Measurements from ENCODE around the gene RGL3.
A peak's percentile ranks its signal among the peaks of the same experiment; 100 is the strongest.
"Not testable (repeated sequence)": the region's sequence is repeated elsewhere in the genome, so short reads cannot be mapped to it uniquely, and the experiment has no call there.

The RGL3 gene, protein sequence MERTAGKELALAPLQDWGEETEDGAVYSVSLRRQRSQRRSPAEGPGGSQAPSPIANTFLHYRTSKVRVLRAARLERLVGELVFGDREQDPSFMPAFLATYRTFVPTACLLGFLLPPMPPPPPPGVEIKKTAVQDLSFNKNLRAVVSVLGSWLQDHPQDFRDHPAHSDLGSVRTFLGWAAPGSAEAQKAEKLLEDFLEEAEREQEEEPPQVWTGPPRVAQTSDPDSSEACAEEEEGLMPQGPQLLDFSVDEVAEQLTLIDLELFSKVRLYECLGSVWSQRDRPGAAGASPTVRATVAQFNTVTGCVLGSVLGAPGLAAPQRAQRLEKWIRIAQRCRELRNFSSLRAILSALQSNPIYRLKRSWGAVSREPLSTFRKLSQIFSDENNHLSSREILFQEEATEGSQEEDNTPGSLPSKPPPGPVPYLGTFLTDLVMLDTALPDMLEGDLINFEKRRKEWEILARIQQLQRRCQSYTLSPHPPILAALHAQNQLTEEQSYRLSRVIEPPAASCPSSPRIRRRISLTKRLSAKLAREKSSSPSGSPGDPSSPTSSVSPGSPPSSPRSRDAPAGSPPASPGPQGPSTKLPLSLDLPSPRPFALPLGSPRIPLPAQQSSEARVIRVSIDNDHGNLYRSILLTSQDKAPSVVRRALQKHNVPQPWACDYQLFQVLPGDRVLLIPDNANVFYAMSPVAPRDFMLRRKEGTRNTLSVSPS

DNA sequence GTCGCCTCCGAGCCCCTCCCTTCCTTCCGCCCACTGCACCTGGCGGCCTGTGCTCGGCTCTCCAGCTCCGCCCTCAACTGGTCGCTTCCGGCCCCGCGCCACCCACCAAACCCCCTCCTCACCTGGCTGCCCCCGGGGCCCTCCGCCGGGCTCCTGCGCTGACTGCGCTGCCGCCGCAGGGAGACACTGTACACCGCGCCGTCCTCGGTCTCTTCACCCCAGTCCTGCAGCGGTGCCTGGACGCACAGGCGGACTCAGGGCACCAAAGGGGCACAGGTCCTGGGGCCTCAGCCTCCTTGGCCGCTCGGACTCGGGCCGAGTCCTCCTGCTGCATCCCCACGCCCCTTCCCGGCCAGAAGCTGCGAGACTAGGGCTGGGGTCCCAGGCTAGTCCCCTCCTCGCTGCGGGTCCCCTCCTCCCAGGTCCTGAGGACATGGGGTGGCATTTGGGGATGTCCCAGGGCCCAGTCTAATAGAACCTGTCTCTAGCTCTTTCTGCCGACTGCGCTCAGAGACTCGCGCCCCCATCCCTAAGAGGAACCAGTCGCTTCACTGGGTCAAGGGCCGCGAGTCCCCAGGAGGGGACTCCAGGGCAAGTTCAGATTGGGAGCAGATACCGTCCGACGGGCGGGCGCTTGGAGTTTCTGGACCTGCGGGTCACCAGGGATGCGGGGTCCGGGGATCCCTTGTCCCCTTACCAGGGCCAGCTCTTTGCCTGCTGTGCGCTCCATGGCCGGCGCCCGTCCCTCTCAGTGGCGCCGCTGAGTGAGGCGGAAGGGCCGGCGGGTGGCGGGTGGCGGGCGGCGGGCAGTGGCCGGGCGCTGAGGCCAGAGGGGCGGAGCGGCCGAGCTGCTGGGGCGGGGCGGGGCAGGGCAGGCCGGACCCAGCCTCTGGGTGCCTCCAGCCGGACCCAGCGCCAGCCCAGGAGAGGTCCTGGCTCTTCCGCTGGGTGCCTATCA lies at the start of gene RGL3:
TSS of gene RGL3 (minus strand) at position 766 of the 958 bp plus-strand sequence. CDS start at position 730, 36 bp downstream.
- DNase-seq (ENCODE audit: low spot score), result no peak

DNA sequence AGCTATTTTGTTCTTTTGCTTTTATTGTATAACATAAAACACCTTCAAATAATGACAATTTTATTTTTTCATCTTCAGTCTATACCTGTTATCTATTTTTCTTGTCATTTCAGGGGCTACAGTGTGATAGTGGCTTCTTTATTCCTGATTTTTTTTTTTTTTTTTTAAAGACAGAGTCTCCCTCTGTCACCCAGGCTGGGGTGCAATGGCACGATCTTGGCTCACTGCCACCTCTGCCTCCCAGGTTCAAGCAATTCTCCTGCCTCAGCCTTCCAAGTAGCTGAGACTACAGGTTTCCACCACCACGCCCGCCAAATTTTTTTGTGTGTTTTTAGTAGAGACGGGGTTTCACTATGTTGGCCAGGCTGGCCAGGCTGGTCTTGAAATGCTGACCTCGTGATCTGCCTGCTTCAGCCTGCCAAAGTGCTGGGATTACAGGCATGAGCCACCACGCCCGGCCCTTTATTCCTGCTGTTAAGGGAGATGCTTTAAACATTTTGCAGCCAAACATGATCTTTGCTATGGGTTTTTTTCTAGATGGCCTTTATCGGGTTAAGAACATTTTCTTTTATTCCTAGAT lies 49.2 kb upstream of the RGL3 start:
- DNase-seq (ENCODE audit: low spot score), result not testable (repeated sequence)

DNA sequence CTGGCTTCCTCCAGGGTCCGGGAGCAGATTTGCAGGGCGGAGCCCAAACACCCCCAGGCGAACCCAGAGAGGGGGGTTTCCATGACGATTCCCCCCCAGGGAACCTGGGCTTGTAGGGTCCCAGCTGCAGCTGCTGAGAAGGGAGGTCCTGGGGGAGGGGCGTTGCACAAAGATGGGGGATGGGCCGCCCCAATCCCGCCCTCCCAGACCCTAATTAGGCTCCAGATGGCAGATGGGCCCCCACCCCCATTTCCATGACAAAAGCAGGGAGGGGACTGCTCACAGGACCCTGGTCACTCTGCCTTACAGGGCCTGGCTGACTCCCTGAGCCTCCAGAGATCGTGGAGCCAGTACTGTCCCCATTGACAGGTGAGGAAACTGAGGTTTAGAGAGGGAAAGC lies 46.5 kb upstream of the RGL3 start:
- DNase-seq (ENCODE audit: low spot score), result no peak

GRCh38 chr19:11464333-11465265 lies 45.5 kb upstream of the RGL3 start:
- DNase-seq (ENCODE audit: low spot score), result no peak

- no peak for DNase-seq (ENCODE audit: low spot score)
Measured at GRCh38 chr19:11463391-11463790, 44.3 kb upstream of the RGL3 start.

DNA sequence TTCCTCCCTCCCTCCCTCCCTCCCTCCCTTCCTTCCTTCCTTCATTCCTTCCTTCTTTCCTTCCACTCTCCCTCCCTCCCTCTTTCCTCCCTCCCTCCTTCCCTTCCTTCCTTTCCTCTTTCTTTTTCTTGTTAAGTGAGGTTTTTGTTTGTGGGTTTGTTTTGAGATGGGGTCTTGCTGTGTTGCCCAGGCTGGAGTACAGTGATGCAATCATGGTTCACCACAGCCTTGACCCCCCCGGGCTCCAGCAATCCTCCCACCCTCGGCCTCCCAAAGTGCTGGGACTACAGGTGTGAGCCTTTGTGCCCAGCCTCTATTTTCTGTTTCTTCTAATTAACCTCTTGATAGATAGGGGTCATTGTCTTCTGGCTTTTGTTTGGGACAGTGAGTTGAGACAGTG lies 42.3 kb upstream of the RGL3 start:
- no peak for DNase-seq (ENCODE audit: low spot score)

- DNase-seq (ENCODE audit: low spot score), result no peak
Measured at GRCh38 chr19:11460207-11460606, 41.1 kb upstream of the RGL3 start.

DNA sequence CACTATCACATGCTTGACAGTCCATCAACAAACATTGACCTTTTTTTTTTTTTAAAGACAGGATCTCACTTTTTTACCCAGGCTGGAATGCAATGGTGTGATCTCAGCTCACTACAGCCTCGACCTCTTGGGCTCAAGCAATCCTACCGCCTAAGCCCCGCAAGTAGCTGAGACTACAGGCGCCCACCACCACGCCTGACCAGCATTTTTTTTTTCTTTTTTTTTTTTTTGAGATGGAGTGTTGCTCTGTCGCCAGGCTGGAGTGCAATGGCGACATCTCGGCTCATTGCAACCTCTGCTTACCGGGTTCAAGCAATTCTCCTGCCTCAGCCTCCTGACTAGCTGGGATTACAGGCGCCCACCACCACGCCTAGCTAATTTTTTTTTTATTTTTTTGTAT lies 39.8 kb upstream of the RGL3 start:
- DNase-seq (ENCODE audit: low spot score), result not testable (repeated sequence)

DNA sequence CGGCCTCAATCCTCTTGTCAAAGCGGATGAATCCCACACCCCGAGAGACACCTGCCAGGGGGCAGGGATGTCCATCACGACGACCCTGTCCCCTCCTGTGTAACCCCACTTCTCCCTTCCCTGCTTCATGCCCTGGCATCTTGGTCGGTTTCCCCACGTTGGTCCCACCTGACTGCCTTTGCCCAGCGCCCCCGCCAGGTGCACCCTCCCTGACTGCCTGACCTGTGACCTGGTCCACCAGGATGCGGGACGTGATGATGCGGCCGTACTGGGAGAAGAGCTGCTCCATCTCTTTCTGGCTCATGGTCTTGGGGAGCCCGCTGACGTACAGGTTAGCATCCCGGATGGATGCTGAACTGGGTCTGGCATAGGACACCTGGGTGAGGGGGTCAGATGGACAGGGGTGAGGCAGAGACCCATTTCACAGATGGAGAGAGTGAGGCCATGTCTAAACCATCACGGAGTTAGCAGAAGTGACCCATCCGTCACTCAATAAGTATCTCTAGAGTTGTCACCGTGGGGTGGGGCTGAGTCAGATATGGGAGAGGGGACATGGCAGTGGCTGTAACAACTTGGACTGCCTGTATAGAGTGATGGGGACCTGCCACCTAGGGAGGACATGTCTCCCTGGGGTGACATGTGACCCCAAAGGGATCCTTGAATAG lies 39.3 kb upstream of the RGL3 start:
- no peak for DNase-seq (ENCODE audit: low spot score)

- no peak for DNase-seq (ENCODE audit: low spot score)
Measured at GRCh38 chr19:11457831-11458230, 38.7 kb upstream of the RGL3 start.

GRCh38 chr19:11457115-11457514 lies 38.0 kb upstream of the RGL3 start:
- DNase-seq (ENCODE audit: low spot score), result peak; percentile 95

DNA sequence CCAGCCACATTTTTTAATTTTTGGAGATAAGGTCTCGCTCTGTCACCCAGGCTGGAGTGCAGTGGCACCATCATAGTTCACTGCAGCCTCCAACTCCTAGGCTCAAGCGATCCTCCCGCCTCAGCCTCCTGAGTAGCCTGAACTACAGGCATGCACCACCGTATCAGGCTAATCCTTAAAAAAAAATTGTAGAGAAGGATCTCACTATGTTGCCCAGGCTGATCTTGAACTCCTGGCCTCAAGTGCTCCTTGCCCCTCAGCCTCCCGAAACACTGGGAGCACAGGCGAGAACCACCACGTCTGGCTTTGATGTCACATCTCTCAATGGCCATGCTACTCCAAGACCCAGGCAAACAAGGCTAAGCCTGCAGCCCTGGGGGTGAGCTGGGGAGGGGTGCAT lies 37.5 kb upstream of the RGL3 start:
- no peak for DNase-seq (ENCODE audit: low spot score)

DNA sequence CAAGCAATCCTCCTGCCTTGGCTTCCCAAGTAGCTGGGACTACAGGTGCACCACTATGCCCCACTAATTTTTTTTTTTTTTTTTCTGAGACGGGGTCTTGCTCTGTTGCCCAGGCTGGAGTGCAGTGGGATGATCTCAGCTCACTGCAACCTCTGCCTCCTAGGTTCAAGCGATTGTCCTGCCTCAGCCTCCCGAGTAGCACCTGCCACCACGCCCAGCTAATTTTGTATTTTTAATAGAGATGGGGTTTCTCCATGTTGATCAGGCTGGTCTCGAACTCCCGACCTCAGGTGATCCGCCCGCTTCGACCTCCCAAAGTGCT lies 36.1 kb upstream of the RGL3 start:
- not testable (repeated sequence) for DNase-seq (ENCODE audit: low spot score)

DNA sequence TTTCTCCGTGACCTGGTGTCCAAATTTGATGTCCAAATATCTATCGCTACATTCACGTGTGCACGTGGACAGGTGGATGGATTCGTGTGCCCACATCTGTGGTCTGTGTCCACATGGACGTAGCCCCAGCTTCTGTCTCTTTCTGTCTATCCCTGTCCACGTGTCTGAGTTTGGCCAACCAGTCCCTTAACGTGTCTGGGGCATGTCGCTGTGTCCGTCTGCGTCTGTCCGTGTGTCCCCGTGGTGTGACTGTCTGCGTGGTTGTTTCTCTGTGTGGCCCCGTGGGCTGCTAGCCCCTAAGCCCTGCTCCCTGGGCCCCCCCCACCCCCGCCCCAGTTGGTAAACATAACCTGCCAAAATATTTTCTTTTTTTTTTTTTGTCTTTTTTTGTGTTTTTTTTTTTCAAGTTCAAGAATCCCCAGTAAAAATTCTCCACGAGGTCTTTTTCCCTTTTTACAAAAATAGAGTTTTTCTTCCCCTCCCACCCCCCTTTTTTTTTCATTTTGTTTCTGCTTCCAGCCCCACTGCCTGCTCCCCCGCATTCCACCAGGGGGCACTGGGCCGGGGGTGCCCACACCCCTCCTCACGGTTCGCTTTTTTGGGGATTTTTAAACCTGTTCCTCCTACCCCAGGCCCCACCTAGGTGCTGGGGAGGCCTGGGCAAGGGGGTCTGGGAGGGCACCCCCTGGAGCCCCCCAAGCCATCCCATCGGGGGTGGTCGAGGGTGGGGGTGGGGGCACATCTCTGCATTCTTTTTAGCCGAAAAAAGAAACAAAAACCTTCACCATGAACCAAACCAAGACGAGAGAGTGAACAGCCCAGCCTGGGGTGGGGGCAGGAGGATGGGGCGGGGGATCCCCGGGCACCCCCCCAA lies 34.6 kb upstream of the RGL3 start:
- no peak for DNase-seq (ENCODE audit: low spot score)

GRCh38 chr19:11452620-11453310 lies 33.7 kb upstream of the RGL3 start:
- DNase-seq (ENCODE audit: low spot score), result no peak

GRCh38 chr19:11451871-11452619 lies 32.9 kb upstream of the RGL3 start:
- no peak for DNase-seq (ENCODE audit: low spot score)

DNA sequence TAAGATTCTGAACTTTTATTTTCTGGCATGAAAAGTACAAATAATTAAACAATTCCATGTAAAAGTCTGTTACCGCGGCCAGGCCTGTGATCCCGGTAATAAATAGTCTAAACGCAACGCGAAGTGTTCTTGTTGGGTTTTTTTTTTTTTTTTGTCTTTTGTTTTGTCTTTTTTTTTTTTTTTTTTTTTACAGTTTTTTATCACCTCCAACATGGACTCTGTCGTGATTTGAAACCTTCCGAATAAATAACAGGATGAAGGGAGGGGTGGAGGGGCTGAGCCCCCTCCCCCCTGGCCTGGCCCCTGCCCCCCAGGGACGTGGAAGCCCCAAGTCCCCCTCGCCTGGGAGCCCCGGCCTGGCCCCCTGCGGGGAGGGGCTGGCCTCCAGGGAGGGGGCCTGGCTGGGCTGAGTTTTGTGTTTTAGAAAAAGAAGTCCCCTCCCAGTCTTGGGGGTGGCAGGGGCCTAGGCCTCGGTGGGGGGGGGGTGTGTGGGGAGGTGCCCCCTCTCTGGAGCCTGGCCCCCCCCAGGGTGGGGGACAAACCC lies 32.3 kb upstream of the RGL3 start:
- DNase-seq (ENCODE audit: low spot score), result no peak
